HEK293 (cell line): ENCODE data around the gene HLA-E.
"Not testable (repeated sequence)": the region's sequence is repeated elsewhere in the genome, so short reads cannot be mapped to it uniquely, and the experiment has no call there.

Experiments
- CTCF ChIA-PET: fragments of 350-600 bp; formaldehyde crosslinking; extraction: SDS; loops from one replicate; lab custom pipeline; 2021; ENCODE audit warnings: antibody characterized with exemption; lab: Yijun Ruan, JAX
- POLR2A ChIA-PET: fragments of 300-600 bp; formaldehyde crosslinking; extraction: SDS; loops from one replicate; lab custom pipeline; 2020; ENCODE audit warnings: antibody characterized with exemption, inconsistent platforms; lab: Yijun Ruan, JAX
- H3K27ac ChIP-seq: fragments of 200-500 bp; sonication (Bioruptor generic); 2 replicates; pipeline ENCODE4 v1.5.1; 2014; ENCODE audit warnings: low read depth, low read length, control low read depth, inconsistent platforms; ENCODE audit errors: extremely low read depth
- H3K36me3 ChIP-seq, 2 experiments: fragments of 200-500 bp in 1 of 2; sonication (Bioruptor generic) in 1 of 2; 1 replicate in 1 of 2; 2 replicates in 1 of 2; pipeline ENCODE4 v1.5.1; 2014 to 2017; ENCODE audit warnings: inconsistent platforms in 2 of 2, low read length in 2 of 2; ENCODE audit not compliant: control insufficient read depth in 2 of 2, insufficient read depth in 1 of 2
- H3K4me1 ChIP-seq: fragments of 200-500 bp; sonication (Bioruptor generic); 2 replicates; pipeline ENCODE4 v1.5.1; 2014; ENCODE audit warnings: mild to moderate bottlenecking, low read length, inconsistent platforms; ENCODE audit not compliant: control insufficient read depth, insufficient read depth
- H3K4me3 ChIP-seq: 2 replicates; pipeline ENCODE4 v1.5.1; 2011; ENCODE audit warnings: low read depth, mild to moderate bottlenecking, control low read depth, low read length, moderate library complexity
- H3K9me3 ChIP-seq: fragments of 200-500 bp; sonication (Bioruptor generic); 2 replicates; pipeline ENCODE4 v1.5.1; 2014; ENCODE audit warnings: low read depth, low read length, inconsistent platforms; ENCODE audit not compliant: control insufficient read depth, insufficient read depth
- ZNF23 ChIP-seq: fragments of 450-650 bp; formaldehyde crosslinking; IDR thresholded peaks from 2 replicates; pipeline ENCODE4 v1.5.1; 2016; ENCODE audit warnings: missing biosample characterization, missing genetic modification characterization, borderline replicate concordance
- TF ChIP-seq, protein P1 (sequence below): fragments of 450-650 bp; formaldehyde crosslinking; conservative IDR thresholded peaks from 2 replicates; pipeline ENCODE4 v1.5.1; 2016; ENCODE audit warnings: low read depth, missing biosample characterization, missing genetic modification characterization
- TF ChIP-seq, protein P2 (sequence below): fragments of 450-650 bp; formaldehyde crosslinking; IDR thresholded peaks from 2 replicates; pipeline ENCODE4 v1.5.1; 2017; ENCODE audit warnings: missing biosample characterization, missing genetic modification characterization
- TF ChIP-seq, protein P3 (sequence below): fragments of 450-650 bp; formaldehyde crosslinking; IDR thresholded peaks from 2 replicates; pipeline ENCODE4 v1.5.1; 2016; ENCODE audit warnings: missing biosample characterization, missing genetic modification characterization

Gene HLA-E

DNA sequence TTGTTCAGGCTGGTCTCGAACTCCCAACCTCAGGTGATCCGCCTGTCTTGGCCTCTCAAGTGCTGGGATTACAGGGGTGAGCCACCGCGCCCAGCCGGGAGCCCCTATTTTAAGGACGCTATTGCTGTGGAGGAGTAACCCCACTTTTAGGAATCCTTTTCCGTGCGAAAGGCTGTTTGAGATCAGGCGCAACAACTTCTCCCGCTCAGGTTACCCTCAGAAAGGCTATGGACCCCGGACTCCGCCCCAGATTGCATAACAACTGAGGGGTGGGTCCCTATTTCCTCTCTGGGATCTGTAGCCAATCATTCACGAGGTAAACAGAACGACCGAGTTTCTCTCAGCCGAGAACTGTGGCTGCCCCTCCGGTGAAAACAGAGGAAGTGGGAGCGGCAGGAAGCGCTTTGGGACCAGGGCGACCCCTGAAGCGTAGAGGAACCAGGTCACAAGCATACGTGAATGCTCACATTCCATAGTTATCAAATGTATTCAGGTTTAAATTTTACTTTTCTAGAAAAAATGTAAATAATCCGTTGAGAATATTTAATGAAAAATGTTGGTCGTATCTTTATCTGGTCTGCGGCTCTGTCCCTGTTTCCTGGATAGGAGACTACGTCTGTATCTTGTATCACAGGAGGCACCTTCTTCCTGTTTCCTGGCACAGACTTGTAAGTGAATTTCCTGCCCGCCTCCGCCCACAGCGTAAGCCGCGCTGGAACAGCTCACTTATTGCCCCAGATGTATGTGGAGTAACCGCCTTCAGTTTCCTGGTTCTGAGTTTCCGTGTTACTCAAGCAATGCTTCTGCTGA is 26.8 kb downstream of the HLA-E start (continued):
- TF ChIP-seq, protein P1, sequence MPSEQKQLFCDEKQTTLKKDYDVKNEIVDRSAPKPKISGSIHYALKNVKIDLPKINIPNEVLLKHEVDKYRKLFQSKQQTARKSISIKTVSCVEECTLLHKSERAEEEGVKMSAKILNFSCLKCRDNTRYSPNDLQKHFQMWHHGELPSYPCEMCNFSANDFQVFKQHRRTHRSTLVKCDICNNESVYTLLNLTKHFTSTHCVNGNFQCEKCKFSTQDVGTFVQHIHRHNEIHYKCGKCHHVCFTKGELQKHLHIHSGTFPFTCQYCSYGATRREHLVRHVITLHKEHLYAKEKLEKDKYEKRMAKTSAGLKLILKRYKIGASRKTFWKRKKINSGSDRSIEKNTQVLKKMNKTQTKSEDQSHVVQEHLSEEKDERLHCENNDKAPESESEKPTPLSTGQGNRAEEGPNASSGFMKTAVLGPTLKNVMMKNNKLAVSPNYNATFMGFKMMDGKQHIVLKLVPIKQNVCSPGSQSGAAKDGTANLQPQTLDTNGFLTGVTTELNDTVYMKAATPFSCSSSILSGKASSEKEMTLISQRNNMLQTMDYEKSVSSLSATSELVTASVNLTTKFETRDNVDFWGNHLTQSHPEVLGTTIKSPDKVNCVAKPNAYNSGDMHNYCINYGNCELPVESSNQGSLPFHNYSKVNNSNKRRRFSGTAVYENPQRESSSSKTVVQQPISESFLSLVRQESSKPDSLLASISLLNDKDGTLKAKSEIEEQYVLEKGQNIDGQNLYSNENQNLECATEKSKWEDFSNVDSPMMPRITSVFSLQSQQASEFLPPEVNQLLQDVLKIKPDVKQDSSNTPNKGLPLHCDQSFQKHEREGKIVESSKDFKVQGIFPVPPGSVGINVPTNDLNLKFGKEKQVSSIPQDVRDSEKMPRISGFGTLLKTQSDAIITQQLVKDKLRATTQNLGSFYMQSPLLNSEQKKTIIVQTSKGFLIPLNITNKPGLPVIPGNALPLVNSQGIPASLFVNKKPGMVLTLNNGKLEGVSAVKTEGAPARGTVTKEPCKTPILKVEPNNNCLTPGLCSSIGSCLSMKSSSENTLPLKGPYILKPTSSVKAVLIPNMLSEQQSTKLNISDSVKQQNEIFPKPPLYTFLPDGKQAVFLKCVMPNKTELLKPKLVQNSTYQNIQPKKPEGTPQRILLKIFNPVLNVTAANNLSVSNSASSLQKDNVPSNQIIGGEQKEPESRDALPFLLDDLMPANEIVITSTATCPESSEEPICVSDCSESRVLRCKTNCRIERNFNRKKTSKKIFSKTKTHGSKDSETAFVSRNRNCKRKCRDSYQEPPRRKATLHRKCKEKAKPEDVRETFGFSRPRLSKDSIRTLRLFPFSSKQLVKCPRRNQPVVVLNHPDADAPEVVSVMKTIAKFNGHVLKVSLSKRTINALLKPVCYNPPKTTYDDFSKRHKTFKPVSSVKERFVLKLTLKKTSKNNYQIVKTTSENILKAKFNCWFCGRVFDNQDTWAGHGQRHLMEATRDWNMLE (tag by site-specific recombination), result peak; percentile 66
- TF ChIP-seq, protein P2, sequence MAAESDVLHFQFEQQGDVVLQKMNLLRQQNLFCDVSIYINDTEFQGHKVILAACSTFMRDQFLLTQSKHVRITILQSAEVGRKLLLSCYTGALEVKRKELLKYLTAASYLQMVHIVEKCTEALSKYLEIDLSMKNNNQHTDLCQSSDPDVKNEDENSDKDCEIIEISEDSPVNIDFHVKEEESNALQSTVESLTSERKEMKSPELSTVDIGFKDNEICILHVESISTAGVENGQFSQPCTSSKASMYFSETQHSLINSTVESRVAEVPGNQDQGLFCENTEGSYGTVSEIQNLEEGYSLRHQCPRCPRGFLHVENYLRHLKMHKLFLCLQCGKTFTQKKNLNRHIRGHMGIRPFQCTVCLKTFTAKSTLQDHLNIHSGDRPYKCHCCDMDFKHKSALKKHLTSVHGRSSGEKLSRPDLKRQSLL (tag by site-specific recombination), result no peak
- TF ChIP-seq ZNF23, result no peak
- TF ChIP-seq, all 188 proteins: peak for 16

DNA sequence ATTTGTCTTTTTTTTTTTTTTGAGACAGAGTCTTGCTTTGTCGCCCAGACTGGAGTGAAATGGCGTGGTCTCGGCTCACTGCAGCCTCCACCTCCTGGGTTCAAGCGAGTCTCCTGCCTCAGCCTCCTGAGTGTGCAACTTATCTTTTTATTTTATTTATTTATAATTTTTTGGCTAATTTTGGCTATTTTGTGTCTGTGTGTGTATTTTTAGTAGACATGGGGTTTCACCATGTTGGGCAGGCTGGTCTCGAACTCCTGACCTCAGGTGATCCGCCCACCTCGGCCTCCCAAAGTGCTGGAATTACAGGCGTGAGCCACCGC is 27.4 kb downstream of the HLA-E start:
- Histone ChIP-seq H3K27ac (peak overlapping the region; percentile 33; the same call in 1 of the 2 replicates), H3K4me3 (peak overlapping the region; percentile 46)
- H3K9me3 ChIP-seq, H3K4me1 ChIP-seq, H3K36me3 ChIP-seq: not testable (repeated sequence)
- POLR2A ChIA-PET, result interaction anchor here (0.6 to 1.1 kb wide), 4 partner anchors 16 to 54 kb away, joined by 3 to 4 read pairs (median 3); partner anchors contain the start of gene ABCF1
- TF ChIP-seq, protein P3, sequence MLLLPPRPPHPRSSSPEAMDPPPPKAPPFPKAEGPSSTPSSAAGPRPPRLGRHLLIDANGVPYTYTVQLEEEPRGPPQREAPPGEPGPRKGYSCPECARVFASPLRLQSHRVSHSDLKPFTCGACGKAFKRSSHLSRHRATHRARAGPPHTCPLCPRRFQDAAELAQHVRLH, result 0 out of 2 replicates have a peak, but pooled peaks have one; percentile 9
- CTCF ChIA-PET, result interaction anchor here (0.6 to 1.5 kb wide), 4 partner anchors 16 to 34 kb away, joined by 3 to 8 read pairs (median 4); no protein-coding TSS in a partner anchor

DNA sequence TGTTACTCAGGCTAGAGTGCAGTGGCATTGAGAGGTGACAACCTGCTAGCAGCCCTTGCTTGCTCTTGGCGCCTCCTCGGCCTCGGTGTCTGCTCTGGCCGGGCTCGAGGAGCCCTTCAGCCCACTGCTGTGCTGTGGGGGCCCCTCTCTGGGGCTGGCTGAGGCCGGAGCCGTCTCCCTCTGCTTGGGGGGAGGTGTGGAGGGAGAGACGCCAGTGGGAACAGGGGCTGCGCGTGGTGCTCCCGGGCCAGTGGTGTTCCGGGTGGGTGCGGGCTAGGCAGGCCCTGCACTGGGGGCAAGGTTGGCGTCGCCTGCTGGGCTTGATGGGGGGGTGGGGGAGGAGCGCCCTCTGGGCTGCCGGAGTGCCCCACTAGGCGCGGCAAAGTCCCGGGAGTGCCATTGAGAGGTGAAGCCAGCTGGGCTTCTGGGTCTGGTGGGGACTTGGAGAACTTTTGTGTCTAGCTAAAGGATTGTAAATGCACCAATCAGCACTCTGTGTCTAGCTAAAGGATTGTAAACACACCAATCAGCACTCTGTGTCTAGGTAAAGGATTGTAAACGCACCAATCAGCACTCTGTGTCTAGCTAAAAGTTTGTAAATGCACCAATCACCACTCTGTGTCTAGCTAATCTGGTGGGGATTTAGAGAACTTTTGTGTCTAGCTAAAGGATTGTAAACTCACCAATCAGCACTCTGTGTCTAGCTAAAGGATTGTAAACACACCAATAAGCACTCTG is 28.6 kb downstream of the HLA-E start:
- not testable (repeated sequence) for H3K4me3 ChIP-seq, H3K36me3 ChIP-seq, H3K9me3 ChIP-seq, H3K4me1 ChIP-seq, H3K27ac ChIP-seq
- ChIA-PET POLR2A (interaction anchor here (1.1 kb wide), 2 partner anchors 9 to 53 kb away, joined by 3 read pairs; partner anchors contain the start of gene ABCF1), CTCF (interaction anchor here (0.6 to 0.9 kb wide), 5 partner anchors 14 to 35 kb away, joined by 3 to 9 read pairs (median 3); no protein-coding TSS in a partner anchor)

DNA sequence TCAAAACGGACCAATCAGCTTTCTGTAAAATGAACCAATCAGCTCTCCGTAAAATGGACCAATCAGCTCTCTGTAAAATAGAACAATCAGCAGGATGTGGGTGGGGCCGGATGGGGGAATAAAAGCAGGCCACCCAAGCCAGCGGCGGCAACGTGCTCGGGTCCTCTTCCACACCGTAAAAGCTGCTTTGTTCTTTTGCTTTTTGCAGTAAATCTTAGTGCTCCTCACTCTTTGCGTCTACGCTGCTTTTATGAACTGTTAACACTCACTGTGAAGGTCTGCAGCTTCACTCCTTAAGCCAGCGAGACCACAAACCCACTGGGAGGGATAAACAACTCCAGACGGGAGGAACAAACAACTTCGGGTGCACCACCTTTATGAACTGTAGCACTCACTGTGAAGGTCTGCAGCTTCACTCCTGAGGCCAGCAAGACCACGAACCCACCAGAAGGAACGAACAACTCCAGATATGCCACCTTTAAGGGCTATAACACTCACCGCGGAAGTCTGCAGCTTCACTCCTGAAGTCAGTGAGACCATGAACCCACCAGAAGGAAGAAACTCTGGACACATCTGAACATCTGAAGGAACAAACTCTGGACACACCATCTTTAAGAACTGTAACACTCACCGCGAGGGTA is 29.3 kb downstream of the HLA-E start:
- H3K4me1 ChIP-seq, H3K27ac ChIP-seq, H3K4me3 ChIP-seq, H3K9me3 ChIP-seq, H3K36me3 ChIP-seq: not testable (repeated sequence)
- ChIA-PET CTCF (interaction anchor here (0.6 to 0.9 kb wide), 3 partner anchors 14 to 26 kb away, joined by 3 to 9 read pairs (median 3); no protein-coding TSS in a partner anchor), POLR2A (interaction anchor here (1.1 kb wide), 2 partner anchors 9 to 52 kb away, joined by 3 read pairs; partner anchors contain the start of gene ABCF1)
